ENCODE measurements around the gene DNAJC10. TPM values are rescaled to one million over a fixed set of nuclear protein-coding genes. Genes with fewer than 3 reads are reported as not detected.

DNAJC10 gene
- total and polyA plus RNA-seq, 8 donors, result 115 to 163 (median 130) TPM

DNA sequence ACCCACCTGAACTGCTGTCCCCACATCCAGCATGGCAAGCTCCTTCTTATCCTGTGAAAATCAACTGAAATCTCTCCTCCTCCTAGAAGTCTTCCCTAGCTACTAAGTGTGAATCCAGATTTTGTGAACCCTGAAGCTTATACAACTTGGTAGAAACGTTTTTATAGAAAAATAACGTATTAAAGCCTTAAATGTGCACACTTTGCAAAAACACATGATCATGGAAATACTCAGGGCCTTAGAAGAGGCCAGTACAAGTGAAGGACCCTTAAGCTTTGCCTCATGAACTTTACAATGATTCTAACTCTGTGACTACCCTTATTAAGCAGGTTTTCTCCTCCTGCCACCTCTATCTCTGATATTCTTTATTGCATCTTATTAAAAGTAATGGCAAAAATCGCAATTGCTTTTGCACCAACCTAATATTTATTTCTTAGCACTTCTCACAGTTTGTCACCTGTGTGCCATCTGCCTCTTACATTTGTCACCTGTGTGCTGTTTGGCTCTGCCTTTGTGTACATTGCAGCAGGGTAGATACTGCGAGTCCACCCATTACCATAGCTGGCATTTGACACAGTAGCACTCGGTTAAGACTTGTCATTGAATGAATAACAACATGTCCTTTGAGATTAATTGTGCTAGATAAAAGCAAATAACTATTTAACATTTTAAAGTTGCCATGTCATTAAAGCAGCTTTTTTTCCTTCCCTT, 108.2 kb downstream of the DNAJC10 start:
- no peaks in the 10 kb centered on the region for H3K27me3 ChIP-seq
- no peak for DNase-seq
- H3K4me1 ChIP-seq, result no peaks in the 10 kb centered on the region
- H3K36me3 ChIP-seq, result no peaks in the 10 kb centered on the region
- no peaks in the 10 kb centered on the region for H3K9me3 ChIP-seq
- TF ChIP-seq, protein P1, sequence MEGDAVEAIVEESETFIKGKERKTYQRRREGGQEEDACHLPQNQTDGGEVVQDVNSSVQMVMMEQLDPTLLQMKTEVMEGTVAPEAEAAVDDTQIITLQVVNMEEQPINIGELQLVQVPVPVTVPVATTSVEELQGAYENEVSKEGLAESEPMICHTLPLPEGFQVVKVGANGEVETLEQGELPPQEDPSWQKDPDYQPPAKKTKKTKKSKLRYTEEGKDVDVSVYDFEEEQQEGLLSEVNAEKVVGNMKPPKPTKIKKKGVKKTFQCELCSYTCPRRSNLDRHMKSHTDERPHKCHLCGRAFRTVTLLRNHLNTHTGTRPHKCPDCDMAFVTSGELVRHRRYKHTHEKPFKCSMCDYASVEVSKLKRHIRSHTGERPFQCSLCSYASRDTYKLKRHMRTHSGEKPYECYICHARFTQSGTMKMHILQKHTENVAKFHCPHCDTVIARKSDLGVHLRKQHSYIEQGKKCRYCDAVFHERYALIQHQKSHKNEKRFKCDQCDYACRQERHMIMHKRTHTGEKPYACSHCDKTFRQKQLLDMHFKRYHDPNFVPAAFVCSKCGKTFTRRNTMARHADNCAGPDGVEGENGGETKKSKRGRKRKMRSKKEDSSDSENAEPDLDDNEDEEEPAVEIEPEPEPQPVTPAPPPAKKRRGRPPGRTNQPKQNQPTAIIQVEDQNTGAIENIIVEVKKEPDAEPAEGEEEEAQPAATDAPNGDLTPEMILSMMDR (IDR thresholded peaks at IDR 0.05), result no peak
- intact Hi-C loops (cut with DNase I), result no loop called here
- H3K27ac ChIP-seq, result no peak overlapping the region
- no peak for ATAC-seq
- H3K4me3 ChIP-seq, result no peak overlapping the region

DNA sequence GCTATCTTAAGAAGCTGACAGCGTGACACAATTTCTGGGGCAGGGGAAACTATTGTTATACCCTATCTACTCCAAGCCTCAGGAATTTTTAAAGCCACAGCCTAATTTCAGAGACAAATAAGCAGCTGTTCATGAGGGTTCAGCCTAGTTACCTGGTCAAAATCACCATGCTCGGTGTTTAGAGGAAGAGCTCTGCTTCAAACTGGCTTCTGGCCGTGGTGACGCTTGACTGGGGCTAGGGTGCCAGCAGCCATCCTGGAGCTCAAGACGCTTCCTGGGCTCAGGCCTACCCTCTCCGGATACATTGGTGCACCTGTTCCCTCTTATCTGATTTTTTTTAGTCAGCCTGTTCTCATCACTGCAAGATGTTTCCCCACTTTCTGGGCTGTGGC, 108.7 kb downstream of the DNAJC10 start:
- Histone ChIP-seq H3K4me3 (no peak overlapping the region), H3K27me3 (no peaks in the 10 kb centered on the region), H3K9me3 (no peaks in the 10 kb centered on the region), H3K36me3 (no peaks in the 10 kb centered on the region), H3K4me1 (no peaks in the 10 kb centered on the region), H3K27ac (no peak overlapping the region)
- intact Hi-C loops (cut with DNase I), result no loop called here
- no peak for DNase-seq
- ATAC-seq, result no peak
- TF ChIP-seq, protein P1 (IDR thresholded peaks at IDR 0.05), result no peak

DNA sequence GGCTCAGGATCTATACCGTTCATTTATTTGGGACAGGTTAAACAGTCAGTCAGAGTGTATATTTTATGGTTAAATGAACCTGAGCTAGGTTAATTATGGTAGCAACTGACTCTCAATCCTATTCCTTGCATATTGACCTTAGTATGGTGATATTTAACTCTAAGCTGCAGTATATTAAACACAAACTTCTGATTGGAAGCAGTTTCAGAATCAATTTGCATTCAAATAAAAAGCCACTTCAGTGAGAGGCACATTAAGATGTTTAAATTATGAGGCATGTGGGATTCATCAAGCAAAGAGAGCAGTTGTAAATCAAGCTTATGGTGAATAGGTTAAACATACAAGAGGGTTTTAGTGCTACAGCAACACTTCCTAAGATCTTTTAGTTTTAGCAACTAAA, 110.0 kb downstream of the DNAJC10 start:
- H3K4me1 ChIP-seq, result no peaks in the 10 kb centered on the region
- TF ChIP-seq, protein P1 (IDR thresholded peaks at IDR 0.05), result no peak
- no peak overlapping the region for H3K4me3 ChIP-seq
- no peak for DNase-seq
- no peaks in the 10 kb centered on the region for H3K36me3 ChIP-seq
- intact Hi-C loops (cut with DNase I), result no loop called here
- ATAC-seq, result no peak
- H3K27me3 ChIP-seq, result no peaks in the 10 kb centered on the region
- H3K9me3 ChIP-seq, result no peaks in the 10 kb centered on the region
- no peak overlapping the region for H3K27ac ChIP-seq

DNA sequence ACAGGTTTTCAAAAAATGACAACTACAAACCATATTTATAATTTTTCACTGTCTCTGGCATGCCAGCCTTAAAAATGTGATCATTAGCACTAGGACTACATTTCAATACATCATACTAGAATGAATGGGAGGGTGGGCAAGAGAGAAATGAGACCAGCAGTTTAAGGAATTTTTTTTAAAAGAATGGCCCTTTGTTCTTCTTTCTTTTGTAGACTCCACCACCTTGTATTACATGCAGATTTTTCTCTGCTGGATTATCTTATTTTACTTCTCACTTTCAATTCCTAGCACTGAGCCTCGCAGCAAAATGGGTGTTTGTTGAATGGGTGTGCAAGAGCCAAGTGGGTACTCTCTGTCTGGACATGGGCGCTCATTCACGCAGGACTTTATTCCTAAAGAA, 110.4 kb downstream of the DNAJC10 start:
- intact Hi-C loops (cut with DNase I), result no loop called here
- H3K4me3 ChIP-seq, result no peak overlapping the region
- no peaks in the 10 kb centered on the region for H3K27me3 ChIP-seq
- DNase-seq, result no peak
- H3K4me1 ChIP-seq, result no peaks in the 10 kb centered on the region
- TF ChIP-seq, protein P1 (IDR thresholded peaks at IDR 0.05), result no peak
- ATAC-seq, result no peak
- no peak overlapping the region for H3K27ac ChIP-seq
- H3K36me3 ChIP-seq, result no peaks in the 10 kb centered on the region
- no peaks in the 10 kb centered on the region for H3K9me3 ChIP-seq

- TF ChIP-seq, protein P1 (IDR thresholded peaks at IDR 0.05), result no peak
- ATAC-seq, result no peak
These were observed 111.3 kb downstream of the DNAJC10 start for GRCh38 chr2:182827182-182827879.

More at GRCh38 chr2:182827182-182827879, 111.3 kb downstream of the DNAJC10 start:
- no peak overlapping the region for H3K27ac ChIP-seq
- H3K4me3 ChIP-seq, result no peak overlapping the region
- H3K4me1 ChIP-seq, result no peaks in the 10 kb centered on the region
- no peaks in the 10 kb centered on the region for H3K27me3 ChIP-seq
- no peaks in the 10 kb centered on the region for H3K36me3 ChIP-seq
- intact Hi-C loops (cut with DNase I), result no loop called here
- no peaks in the 10 kb centered on the region for H3K9me3 ChIP-seq
- DNase-seq, result no peak
